ENCODE measurements around the gene ELMO1.

DNA sequence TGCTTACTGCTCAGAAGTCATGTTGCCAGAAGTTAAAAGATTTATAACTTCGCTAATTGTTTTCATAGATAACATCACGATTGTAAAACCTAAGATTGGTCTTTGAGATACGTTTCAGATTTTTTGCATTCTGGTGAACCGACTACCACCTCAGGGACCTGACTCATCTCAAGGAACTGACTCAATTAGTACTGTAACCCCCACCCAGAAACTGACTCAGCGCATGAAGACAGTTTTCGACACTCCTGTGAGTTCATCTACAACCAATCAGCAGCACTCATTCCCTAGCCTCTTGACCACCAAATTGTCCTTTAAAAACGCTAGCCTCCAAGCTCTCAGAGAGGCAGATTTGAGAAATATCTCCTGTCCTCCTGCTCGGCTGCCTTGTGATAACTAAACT, 72.3 kb downstream of the ELMO1 start:
- TF ChIP-seq, protein P1, sequence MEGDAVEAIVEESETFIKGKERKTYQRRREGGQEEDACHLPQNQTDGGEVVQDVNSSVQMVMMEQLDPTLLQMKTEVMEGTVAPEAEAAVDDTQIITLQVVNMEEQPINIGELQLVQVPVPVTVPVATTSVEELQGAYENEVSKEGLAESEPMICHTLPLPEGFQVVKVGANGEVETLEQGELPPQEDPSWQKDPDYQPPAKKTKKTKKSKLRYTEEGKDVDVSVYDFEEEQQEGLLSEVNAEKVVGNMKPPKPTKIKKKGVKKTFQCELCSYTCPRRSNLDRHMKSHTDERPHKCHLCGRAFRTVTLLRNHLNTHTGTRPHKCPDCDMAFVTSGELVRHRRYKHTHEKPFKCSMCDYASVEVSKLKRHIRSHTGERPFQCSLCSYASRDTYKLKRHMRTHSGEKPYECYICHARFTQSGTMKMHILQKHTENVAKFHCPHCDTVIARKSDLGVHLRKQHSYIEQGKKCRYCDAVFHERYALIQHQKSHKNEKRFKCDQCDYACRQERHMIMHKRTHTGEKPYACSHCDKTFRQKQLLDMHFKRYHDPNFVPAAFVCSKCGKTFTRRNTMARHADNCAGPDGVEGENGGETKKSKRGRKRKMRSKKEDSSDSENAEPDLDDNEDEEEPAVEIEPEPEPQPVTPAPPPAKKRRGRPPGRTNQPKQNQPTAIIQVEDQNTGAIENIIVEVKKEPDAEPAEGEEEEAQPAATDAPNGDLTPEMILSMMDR (conservative IDR thresholded peaks at IDR 0.05; ENCODE audit: low read depth, low read length) = no peak
- no peak for TF ChIP-seq EZH2 (IDR thresholded peaks at IDR 0.05; ENCODE audit: borderline replicate concordance, low read depth, low read length, poor library complexity, severe bottlenecking)

All from A673 (cell line).